Stimulated activated CD8-positive, alpha-beta memory T cell treated with anti-CD3 and anti-CD28 coated beads, Interleukin-4, amount 100 ng/mL, for 48 hours (primary cell): ENCODE data around the gene KCNB1.
"Not testable (repeated sequence)": the region's sequence is repeated elsewhere in the genome, so short reads cannot be mapped to it uniquely, and the experiment has no call there.

ENCODE experiments used
- DNase-seq: peaks from one replicate; pipeline ENCODE4 v3.0.0-alpha.2; 2020

KCNB1 gene

DNA sequence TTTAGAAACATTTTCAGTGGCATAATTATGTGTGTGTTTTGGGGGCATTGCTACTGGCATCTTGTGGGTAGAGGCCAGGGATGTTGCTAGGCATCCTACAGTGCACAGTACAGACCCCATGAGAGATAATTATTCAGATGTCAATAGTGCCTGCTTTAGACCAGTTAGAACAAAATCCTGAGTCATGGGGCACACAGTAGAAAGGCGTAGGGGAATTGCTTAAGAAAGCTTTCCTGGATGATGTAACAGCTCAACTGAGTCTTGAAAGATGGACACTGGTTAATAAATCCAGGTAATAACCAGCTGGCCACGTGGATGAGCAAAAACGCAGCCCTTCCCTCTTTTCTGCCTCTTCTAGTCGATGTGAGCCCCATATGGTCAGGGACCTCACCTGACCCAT, 51.1 kb downstream of the KCNB1 start:
- no peak for DNase-seq

DNA sequence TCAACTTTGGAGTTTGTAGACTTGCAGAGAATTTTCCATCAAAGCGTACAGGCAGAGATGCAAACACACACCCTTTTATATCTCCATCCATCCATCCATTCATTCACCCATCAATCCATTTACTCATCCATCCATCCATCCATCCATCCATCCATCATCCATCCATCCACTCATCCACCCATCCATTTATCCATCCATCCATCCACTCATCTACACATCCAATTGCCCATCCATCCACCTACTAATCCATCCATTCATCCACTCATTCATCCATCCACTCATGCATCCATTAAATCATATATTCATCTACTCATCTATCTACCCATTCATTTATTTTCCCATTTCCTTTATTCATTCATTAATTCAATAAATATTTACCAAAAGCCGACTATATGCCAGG, 52.1 kb downstream of the KCNB1 start:
- no peak for DNase-seq

DNA sequence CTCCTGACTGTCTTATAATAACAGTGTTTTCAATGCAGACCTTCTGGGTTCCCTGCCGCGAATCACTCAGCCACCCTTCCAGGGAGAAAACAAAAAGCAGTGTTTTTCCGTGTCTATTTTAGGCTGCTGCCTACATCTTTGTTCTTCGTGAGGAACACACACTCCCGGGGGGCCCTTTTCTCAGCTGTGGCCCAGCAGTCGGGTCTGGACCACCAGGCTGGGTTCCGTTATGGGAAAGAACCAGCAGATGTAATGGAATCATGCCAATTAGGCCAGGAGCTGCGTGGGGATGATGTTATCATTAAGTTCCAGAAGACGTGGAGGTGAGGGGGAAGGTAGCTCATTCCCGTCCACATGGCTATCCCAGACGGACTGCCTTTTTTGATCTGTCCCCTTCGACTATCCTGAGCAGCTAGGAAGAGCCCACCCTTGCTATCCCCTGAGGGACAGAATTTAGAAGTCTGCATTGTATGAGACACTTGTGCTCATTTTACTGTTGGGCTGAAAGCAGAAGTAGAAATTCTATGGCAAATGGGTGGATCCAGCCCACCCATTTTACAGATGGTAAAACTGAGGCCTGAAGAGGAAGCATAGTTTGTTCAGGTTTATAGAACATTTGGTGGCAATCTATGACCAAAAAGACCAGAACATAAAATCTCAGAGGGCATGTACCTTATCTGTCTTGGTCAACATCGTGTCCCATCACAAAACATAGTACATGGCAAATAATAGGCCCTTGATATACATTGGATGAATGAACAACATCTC, 54.5 kb downstream of the KCNB1 start:
- DNase-seq = no peak

DNA sequence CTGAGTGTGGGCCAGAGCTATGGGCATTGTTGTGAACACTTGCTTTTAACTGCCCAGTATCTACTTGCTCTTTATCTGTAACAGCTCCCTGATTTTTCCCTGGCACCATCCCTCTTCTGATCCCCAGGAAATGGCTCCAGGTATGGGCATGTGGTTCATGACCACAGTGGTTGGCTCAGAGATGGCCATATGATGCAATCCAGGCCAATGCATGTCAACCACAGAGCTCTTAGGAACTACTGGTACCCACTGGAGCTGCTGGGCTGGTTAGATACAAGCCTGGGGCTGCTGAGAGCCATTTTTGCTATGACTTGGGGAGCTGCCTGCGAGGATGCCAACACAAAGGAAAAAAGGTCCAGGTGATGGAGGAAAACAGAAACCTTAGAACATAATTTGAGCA, 55.6 kb downstream of the KCNB1 start:
- no peak for DNase-seq

DNA sequence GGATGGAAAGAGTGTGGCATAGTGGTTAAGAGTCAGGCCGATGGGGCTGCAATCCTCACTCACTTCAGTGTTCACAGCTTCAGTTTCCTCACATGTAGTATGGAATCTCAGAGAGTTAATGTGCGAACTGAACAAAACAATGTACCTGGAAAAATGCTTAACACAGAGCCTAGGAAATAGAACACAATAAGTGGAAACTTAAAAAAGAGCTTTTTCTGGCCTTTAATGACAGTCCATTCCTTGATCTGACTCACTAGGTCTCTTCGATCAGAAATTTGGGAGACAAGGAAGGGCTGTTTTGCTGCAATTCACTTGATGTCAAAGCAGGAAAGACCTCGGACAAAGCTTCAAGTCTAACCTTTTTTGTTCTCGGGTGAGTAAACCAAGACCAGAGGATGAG, 56.1 kb downstream of the KCNB1 start:
- no peak for DNase-seq

DNA sequence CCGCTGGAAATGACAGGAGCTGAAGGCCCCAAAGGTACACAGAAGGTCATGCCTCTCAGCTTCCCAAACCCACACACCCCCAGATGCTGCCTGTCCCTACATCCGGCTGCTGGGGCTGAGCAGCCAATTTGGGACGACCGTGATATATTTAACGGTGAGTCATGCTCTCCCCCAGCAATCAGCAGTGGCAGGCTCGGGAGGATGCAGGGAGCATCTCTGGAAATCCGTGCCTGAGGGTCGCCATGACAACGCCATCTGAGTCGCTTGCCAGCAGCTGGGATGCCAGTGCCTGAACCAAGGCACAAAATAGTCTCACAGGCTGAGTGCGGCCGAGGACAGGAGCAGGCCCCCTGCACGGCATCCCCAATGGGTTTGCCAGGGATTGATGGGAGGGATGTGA, 57.9 kb downstream of the KCNB1 start:
- no peak for DNase-seq

DNA sequence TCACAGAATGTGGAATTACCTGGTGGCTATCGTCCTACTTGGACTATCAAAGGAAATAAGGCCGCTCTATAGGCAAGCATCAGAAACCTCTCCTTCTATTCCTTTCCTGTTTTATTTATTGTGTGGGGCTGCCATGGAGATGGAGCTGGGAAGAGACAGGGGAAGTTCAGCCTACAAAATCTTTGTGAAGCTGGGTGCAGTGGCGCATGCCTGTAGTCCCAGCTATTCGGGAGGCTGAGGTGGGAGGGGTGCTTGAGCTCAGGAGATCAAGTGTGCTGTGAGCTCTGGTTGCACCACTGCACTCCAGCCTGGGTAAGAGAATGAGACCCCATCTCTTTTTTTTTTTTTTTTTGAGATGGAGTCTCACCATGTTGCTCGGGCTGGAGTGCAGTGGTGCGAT, 60.3 kb downstream of the KCNB1 start:
- no peak for DNase-seq

DNA sequence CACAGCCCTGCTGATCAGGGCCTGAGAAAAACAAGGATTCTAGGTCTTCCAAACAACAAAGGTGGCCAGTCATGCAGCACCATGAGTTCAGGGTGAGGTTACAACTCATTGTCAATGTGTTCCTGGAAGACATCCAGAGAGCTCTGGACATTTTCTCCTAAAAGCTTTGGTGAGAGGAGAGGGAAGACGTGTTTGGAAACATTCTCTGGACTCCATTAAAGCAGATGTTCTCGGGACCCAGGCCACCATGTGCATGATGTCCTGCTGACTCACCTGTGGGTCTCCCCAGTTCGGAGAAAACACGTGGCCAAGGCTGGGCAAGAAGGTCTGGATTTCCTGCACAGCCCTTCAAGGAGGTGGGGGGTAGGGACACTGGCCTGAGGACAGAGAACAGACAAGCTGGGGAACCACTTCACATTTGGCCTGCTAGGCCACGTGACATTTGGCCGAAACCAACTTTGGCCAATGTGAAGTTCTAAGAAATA, 61.6 kb downstream of the KCNB1 start:
- DNase-seq = no peak

DNA sequence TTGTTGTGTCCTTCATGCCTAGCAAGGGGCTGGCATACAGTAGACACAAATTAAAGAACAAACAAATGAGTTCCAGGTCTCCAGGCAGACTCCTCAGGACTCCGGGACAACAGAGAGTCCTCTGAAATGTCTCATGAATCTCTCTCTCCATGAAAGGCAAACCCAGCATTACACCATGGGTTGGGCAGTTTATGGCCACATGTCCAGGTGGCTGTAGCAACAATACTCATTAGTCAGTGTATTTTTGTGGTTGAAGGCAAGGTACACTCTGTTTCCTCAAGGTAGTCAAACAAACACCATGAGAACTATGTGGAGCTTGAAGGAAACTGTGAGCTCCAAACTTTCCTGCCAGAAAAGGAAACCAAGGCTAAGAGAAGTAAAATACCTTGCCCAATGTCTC, 62.2 kb downstream of the KCNB1 start:
- DNase-seq = no peak

DNA sequence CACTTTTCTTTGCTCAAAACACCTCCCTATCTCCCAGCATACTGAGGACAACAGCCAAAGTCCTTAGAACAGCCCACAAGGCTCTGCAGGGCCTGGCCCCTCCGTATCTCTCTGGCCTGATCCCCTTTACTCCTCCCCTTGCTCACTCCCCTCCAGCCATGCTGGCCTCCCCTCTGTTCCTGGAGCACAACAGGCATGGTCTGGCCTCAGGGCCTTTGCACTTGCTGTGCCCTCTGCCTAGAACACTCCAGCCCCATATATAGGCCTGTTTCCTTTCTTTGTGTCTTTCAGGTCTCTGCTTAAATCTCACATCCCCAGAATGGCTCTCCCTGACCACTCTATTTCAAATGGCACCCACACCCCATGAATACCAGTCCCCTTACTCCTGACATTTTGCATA, 62.7 kb downstream of the KCNB1 start:
- DNase-seq = no peak

DNA sequence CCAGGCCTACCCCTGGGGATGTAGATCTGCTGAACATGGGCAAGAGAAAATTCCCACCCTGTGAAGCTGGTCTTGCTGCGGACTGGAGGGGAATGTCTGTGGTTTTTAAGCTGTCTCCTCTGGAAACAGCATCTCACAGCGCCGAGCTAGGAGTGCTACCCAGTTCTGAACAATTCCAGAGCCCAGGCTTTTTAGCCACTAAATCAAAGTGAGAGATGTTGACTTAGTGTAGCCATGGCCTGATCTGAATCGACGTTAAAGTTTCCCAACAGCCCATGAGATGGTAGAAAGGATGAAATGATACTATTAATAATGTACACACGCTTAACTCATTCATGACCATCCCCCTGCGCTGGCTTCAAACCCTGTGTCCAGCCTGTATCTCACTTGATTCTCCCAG, 63.7 kb downstream of the KCNB1 start:
- DNase-seq = no peak

DNA sequence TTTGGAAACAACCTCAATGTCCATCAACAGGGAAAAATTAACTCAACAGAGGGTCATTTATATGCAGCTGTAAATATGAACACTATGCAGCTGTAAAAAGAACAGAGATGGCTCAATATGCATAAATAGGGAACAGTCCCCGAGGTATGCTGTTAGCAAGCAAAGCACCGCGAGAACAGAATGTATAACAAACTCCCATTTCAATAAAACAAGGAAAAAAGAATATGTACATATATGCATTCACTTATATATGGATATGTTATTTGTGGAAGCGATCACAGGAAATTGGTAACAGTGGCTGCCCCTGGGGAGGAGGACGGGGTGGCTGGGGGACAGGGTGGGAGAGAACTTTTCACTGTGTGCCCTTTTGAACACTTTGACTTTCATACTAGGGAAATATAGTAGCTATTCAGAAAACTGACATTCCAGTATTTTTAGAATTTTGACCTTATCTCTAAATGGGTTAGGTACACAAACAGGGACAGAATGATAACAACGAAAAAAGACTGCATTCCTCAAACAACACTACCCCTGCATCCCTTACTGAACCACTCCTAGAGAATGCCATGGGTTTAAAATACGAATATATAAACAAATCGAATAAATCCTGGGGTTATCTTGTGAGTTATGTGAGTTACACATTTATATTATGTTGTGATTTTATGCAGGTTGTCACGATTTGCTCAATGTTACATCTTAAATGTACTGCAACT, 64.5 kb downstream of the KCNB1 start:
- no peak for DNase-seq

DNA sequence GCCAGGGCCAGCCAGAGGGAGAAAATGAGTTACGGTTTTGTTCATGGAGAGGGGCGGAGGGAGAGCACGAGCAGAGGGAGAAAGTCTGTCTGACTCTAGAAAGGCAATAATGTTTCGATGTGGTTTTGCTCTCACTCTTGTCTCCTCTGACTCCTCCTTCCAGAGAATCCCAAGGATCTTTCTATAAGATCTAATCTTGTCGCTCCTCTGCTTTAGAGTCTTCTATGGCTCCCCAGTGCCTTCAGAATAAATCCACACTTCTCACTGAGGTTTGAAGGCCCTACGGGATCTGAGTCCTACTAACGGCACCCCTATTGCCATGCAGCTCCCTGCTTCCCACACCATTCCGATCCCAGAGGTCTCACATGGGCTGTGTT, 66.8 kb downstream of the KCNB1 start:
- DNase-seq = no peak

DNA sequence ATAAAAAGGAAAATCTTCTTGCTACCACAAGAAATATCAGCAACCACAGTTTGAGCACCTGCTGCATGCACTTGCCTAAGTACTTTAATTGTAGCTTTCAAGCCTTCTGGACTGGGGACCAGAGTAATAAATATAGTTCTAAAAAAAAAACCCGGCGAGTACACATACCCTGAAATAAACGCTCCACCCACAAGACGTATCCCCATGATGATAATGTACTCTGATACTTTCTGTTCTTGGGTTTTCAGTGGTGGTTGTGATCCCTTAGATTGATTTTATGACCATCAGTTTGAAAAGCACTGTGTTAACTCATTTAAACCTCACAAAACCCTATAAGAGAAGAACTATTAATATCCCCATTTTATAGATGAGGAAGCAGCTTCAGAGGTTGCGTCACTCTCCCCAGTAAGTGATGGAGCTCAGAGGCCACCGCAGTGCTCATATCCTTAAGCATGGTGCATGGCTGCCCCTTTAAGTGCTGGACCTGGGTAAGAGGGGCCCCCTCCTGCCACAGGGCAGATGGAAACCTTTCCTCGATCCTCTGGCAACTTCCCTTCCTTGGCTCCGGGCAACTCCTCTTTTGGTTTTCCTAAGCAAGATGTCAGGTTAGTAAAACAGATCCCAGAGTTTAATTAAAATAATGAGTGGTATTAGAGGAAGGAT, 67.3 kb downstream of the KCNB1 start:
- DNase-seq = no peak

DNA sequence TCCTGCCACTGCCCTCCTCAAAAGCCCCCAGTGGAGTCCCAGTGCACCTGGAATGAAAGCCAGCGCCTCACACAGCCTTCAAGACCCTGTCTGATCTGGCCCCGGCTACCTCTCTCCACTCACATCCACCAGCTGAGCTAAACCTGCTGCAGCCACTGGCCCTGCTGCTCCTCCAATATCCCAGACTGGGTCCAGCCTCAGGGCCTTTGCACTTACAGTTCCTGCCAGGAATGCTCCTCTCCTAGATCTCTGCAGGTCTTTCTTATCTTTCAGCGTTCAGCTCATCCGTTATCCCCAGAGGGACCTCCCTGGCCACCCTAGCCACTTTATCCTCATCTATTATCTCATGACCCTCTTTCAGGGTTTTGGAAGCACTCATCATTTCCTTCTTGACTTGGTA, 68.8 kb downstream of the KCNB1 start:
- no peak for DNase-seq

DNA sequence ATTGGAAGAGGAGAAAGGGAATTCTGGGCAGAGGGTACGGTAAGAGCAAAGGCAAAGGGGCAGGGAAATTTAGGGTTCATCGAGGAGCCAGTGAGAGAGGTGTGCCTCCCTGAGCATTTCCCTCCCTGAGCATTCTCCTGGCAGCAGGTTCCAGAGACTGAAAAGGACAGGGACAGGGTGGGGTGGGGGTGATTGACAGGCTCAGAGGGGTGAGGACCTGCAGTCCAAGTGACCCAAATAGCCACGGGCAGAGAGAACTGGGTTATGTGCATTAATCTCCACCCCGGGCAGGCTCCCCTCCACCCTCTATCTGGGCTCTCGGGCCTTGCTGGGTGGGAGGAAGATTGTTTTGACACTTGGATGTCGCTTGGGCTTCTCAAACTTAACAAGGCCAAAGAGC, 69.5 kb downstream of the KCNB1 start:
- DNase-seq = no peak

DNA sequence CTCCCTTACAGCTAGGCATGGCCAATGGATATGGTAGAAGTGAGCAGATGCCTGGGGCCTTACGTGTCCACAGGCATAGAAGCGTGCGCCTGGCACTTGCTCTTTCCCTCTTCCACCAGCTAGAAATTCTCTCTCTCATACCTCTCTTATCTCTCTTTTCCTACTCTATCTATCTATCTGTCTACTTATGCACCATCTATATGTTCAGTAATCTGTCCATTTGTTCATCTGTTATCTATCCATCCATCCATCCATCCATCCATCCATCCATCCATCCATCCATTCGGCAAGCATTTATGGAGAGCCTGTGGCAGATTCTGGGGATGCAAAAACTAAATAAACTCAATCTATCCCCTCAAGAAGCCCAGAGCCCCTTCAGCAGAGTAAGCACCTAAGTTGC, 70.2 kb downstream of the KCNB1 start:
- no peak for DNase-seq

DNA sequence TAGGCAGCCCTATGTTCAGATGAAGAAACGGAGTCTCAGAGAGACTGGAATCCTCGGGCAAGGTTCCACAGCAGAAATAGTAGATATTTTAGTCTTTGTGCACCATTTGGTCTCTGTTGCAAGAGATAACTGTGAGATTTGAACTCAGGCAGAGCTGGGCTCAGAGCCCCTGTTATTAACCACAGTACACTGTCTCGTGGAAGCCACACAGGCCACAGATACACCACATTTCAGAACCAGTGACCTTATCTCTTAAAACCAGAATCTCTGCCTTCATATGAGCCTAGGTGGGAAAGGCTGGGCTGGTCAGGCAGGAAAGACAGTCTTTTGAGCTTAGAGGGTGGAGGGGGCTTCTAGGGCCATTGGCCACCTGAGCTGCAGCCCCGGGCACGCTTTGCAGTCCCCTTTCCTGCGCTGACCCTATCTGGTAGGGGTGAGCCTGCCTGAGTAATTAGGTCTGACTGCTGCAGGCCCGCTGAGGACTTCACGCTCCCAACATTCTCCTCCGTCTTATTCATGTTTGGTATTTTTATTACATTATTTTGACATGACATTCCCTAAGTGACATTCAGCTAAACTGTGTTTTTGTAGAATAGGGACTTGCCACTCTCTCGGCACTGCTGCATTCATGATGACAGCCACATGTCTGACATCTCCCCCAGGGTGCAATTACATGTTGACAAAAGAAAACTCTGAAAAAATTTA, 71.1 kb downstream of the KCNB1 start:
- no peak for DNase-seq

DNA sequence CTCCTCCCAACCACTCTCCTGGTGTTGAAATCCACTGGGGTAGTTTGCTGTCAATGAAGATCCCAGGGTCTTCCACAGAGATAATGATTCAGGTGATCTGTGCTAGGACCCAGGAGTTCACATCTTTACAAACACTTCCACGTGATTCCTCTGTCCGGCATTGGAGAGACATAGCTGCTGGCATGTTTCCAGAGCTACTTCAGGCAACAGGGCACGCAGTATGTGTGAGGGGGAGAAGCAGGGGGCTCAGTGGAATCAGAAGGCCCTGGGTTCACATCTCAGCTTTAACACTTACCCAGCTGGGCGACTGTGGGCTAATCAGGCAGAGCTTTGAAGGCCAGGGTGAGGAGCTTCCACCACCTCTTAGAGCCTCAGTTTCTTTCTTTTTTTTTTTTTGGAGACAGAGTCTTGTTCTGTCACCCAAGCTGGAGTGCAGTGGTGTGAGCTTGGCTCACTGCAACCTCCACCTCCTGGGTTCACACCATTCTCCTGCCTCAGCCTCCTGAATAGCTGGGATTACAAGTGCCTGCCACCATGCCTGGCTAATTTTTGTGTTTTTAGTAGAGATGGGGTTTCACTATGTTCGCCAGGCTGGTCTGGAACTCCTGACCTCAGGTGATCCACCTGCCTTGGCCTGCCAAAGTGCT, 72.4 kb downstream of the KCNB1 start:
- DNase-seq = not testable (repeated sequence)

DNA sequence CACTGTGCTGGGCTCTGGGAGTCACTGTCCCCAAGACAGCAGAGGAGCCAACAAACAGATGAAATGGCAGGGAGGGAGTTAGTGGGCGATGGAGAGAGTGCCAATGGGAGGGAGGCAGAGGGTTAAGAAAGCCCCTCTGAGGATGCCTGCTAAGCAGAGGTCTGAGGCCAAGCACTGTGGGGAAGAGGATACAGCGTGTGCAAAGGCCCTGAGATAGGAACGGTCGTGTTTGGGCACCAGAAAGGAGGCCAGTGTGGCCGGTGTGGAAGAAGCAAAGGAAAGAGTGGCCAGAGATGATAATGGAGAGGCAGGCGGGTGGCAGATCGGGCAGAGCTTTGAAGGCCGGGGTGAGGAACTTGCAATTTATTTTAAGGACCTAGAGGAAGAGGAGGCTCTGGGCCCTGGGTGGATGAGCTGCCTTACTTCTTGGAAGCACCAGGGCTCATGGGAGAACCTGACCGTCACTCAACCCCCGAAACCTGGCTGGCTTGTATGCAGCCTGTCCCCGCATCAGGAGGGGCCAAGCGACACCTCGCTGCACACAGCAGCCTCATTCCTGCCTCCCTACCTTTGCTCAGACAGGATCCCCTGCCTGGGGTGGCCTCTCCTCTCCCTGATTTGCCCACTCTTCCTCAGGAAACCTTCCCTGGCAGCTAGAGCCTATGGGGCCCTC, 73.0 kb downstream of the KCNB1 start:
- no peak for DNase-seq

DNA sequence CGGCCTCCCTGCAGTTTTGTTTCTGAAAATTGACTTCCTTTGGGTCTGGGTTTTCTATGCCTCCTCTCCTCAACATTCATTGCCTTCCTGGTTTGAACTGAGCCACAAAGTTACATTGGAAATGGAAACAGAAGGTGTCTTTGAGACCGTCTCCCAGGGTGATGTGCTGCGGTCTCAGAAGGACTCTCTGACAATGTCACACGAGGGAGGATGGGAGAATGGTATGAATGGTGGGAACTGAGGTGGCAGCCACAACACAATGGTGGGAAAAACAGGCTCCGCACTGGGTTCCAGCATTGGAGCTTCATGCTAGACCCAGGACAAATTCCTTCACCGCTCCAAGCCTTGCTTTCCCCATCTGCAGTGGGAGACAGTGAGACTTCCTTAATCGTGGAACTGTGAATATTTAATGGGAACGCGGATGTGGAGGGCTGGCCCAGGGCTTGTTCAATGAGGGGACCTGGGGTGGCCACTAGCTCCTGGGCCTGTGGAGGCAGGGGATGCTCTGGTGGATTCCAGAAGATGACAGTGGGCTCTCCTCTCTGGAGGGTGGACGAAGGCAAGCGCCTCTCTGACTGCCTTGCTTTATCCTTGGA, 73.9 kb downstream of the KCNB1 start:
- no peak for DNase-seq

DNA sequence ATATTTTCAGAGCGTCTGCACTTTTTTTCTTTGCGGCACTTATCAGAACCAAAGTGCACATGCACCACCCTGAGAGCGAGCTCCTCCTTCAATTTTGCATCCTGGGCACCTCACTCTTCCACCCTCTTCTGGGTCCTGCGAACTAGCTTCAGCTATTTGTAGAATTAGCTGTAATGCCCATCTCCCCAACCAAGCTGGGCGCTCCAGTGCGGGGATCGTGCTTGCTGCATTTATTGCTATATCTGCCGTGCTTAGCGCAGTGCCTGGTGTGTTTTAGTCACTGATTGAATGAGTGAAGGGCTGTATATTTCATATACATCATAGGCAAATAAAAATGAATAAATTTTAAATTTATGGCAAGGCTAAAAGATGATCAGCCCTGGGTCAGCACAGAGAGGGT, 75.8 kb downstream of the KCNB1 start:
- DNase-seq = no peak
